Measurements from ENCODE around the gene NIM1K. TPM values are rescaled to one million over a fixed set of nuclear protein-coding genes. Genes with fewer than 3 reads are reported as not detected.

NIM1K gene
- total and polyA plus RNA-seq, 10 of the 15 experiments (the other 5 are each of a cell fraction or from before 2014, with no cell fraction given): 0.27 to 1.7 (median 0.66) TPM

DNA sequence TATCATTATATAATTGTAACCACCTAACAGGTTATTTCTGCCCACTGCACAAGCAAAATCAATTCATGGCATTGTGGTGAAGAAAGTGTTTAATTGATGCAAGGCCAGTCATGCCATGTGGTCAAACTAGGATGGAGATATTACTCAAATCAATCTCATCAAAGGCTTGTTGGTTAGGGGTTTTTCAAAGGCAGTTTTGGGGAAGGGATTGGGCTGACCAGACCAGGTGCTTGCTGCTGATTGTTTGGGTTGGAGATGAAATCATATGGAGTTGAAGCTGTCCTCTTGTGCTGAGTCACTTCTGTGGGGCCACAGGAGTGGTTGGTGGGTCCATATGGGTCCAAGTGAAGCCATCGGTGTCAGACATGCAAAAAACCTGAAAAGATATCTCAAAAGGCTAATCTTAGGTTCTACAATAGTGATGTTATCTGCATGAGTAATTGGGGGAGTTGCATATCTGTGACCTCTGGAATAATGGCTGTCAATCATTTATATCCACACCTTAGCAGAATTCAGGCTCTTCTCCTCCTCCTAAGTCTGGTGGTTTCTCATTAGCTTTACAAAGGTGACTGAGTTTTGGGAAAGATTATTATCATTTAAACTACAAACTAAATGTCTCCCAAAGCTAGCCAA is 76.3 kb downstream of the NIM1K start (continued):
- TF ChIP-seq CHD2 (IDR thresholded peaks at IDR 0.05; ENCODE audit: borderline replicate concordance, low read depth, low read length): no peak
- no peak for TF ChIP-seq GATAD2B (conservative IDR thresholded peaks at IDR 0.05; ENCODE audit: low read depth)
- TF ChIP-seq, protein P1, sequence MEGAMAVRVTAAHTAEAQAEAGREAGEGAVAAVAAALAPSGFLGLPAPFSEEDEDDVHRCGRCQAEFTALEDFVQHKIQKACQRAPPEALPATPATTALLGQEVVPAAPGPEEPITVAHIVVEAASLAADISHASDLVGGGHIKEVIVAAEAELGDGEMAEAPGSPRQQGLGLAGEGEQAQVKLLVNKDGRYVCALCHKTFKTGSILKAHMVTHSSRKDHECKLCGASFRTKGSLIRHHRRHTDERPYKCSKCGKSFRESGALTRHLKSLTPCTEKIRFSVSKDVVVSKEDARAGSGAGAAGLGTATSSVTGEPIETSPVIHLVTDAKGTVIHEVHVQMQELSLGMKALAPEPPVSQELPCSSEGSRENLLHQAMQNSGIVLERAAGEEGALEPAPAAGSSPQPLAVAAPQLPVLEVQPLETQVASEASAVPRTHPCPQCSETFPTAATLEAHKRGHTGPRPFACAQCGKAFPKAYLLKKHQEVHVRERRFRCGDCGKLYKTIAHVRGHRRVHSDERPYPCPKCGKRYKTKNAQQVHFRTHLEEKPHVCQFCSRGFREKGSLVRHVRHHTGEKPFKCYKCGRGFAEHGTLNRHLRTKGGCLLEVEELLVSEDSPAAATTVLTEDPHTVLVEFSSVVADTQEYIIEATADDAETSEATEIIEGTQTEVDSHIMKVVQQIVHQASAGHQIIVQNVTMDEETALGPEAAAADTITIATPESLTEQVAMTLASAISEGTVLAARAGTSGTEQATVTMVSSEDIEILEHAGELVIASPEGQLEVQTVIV (IDR thresholded peaks at IDR 0.05; ENCODE audit: borderline replicate concordance, partially characterized antibody): no peak
- TF ChIP-seq POLR2AphosphoS5 (IDR thresholded peaks at IDR 0.05; ENCODE audit: low read length): no peak
- TF ChIP-seq WRNIP1 (IDR thresholded peaks at IDR 0.05; ENCODE audit: borderline replicate concordance, low read depth, low read length): no peak
- TF ChIP-seq IKZF2 (IDR thresholded peaks at IDR 0.05): peak; percentile 64 to 78
- no peak for TF ChIP-seq RB1 (IDR thresholded peaks at IDR 0.05; ENCODE audit: borderline replicate concordance)
- peak; percentile 83; the same call in 1 of the 2 replicates for TF ChIP-seq ZBED1 (IDR thresholded peaks at IDR 0.05; ENCODE audit: borderline replicate concordance)
- no peak for TF ChIP-seq RAD51 (IDR thresholded peaks at IDR 0.05)
- peak; percentile 99 for TF ChIP-seq FOXM1 (IDR thresholded peaks at IDR 0.05; ENCODE audit: low read depth, low read length)
- TF ChIP-seq NFYB (IDR thresholded peaks at IDR 0.05; ENCODE audit: insufficient read depth, low read depth, low read length): 0 out of 2 replicates have a peak, but pooled peaks have one; percentile 43
- TF ChIP-seq HDGF (IDR thresholded peaks at IDR 0.05): no peak
- 0 out of 2 replicates have a peak, but pooled peaks have one; percentile 60 for TF ChIP-seq TCF3 (IDR thresholded peaks at IDR 0.05; ENCODE audit: borderline replicate concordance, insufficient read depth, low read depth, low read length)
- TF ChIP-seq CBFB (IDR thresholded peaks at IDR 0.05; ENCODE audit: low read depth): peak; percentile 93
- TF ChIP-seq, protein P2, sequence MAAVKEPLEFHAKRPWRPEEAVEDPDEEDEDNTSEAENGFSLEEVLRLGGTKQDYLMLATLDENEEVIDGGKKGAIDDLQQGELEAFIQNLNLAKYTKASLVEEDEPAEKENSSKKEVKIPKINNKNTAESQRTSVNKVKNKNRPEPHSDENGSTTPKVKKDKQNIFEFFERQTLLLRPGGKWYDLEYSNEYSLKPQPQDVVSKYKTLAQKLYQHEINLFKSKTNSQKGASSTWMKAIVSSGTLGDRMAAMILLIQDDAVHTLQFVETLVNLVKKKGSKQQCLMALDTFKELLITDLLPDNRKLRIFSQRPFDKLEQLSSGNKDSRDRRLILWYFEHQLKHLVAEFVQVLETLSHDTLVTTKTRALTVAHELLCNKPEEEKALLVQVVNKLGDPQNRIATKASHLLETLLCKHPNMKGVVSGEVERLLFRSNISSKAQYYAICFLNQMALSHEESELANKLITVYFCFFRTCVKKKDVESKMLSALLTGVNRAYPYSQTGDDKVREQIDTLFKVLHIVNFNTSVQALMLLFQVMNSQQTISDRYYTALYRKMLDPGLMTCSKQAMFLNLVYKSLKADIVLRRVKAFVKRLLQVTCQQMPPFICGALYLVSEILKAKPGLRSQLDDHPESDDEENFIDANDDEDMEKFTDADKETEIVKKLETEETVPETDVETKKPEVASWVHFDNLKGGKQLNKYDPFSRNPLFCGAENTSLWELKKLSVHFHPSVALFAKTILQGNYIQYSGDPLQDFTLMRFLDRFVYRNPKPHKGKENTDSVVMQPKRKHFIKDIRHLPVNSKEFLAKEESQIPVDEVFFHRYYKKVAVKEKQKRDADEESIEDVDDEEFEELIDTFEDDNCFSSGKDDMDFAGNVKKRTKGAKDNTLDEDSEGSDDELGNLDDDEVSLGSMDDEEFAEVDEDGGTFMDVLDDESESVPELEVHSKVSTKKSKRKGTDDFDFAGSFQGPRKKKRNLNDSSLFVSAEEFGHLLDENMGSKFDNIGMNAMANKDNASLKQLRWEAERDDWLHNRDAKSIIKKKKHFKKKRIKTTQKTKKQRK (IDR thresholded peaks at IDR 0.05; ENCODE audit: low read depth, low read length): no peak
- no peak for TF ChIP-seq POLR2AphosphoS2 (IDR thresholded peaks at IDR 0.05; ENCODE audit: low read depth, low read length)
- TF ChIP-seq, protein P3, sequence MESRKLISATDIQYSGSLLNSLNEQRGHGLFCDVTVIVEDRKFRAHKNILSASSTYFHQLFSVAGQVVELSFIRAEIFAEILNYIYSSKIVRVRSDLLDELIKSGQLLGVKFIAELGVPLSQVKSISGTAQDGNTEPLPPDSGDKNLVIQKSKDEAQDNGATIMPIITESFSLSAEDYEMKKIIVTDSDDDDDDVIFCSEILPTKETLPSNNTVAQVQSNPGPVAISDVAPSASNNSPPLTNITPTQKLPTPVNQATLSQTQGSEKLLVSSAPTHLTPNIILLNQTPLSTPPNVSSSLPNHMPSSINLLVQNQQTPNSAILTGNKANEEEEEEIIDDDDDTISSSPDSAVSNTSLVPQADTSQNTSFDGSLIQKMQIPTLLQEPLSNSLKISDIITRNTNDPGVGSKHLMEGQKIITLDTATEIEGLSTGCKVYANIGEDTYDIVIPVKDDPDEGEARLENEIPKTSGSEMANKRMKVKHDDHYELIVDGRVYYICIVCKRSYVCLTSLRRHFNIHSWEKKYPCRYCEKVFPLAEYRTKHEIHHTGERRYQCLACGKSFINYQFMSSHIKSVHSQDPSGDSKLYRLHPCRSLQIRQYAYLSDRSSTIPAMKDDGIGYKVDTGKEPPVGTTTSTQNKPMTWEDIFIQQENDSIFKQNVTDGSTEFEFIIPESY (IDR thresholded peaks at IDR 0.05): no peak
- 0 out of 2 replicates have a peak, but pooled peaks have one; percentile 20 for TF ChIP-seq CREB1 (IDR thresholded peaks at IDR 0.05; ENCODE audit: low read depth)
- TF ChIP-seq NR2C1 (IDR thresholded peaks at IDR 0.05): 0 out of 2 replicates have a peak, but pooled peaks have one; percentile 12
- TF ChIP-seq, protein P4, sequence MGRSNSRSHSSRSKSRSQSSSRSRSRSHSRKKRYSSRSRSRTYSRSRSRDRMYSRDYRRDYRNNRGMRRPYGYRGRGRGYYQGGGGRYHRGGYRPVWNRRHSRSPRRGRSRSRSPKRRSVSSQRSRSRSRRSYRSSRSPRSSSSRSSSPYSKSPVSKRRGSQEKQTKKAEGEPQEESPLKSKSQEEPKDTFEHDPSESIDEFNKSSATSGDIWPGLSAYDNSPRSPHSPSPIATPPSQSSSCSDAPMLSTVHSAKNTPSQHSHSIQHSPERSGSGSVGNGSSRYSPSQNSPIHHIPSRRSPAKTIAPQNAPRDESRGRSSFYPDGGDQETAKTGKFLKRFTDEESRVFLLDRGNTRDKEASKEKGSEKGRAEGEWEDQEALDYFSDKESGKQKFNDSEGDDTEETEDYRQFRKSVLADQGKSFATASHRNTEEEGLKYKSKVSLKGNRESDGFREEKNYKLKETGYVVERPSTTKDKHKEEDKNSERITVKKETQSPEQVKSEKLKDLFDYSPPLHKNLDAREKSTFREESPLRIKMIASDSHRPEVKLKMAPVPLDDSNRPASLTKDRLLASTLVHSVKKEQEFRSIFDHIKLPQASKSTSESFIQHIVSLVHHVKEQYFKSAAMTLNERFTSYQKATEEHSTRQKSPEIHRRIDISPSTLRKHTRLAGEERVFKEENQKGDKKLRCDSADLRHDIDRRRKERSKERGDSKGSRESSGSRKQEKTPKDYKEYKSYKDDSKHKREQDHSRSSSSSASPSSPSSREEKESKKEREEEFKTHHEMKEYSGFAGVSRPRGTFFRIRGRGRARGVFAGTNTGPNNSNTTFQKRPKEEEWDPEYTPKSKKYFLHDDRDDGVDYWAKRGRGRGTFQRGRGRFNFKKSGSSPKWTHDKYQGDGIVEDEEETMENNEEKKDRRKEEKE (IDR thresholded peaks at IDR 0.05): no peak
